Measurements from ENCODE around the gene CHPT1. TPM values are rescaled to one million over a fixed set of nuclear protein-coding genes. Genes with fewer than 3 reads are reported as not detected.

CHPT1 gene
- total RNA-seq, 4 donors from 2014 or later: 87.7 to 119 (median 98.6) TPM

GRCh38 chr12:101713059-101713682 is 15.7 kb downstream of the CHPT1 start:
- no peak for TF ChIP-seq CTCF (IDR thresholded peaks at IDR 0.05; ENCODE audit: low read depth)

- TF ChIP-seq CTCF (IDR thresholded peaks at IDR 0.05; ENCODE audit: low read depth): no peak
These were observed 16.5 kb downstream of the CHPT1 start for GRCh38 chr12:101713930-101714329.

- no peak for TF ChIP-seq CTCF (IDR thresholded peaks at IDR 0.05; ENCODE audit: low read depth)
These were observed 17.5 kb downstream of the CHPT1 start for GRCh38 chr12:101714877-101715444.

- no peak for TF ChIP-seq CTCF (IDR thresholded peaks at IDR 0.05; ENCODE audit: low read depth)
These were observed 22.1 kb downstream of the CHPT1 start for GRCh38 chr12:101719566-101719965.

DNA sequence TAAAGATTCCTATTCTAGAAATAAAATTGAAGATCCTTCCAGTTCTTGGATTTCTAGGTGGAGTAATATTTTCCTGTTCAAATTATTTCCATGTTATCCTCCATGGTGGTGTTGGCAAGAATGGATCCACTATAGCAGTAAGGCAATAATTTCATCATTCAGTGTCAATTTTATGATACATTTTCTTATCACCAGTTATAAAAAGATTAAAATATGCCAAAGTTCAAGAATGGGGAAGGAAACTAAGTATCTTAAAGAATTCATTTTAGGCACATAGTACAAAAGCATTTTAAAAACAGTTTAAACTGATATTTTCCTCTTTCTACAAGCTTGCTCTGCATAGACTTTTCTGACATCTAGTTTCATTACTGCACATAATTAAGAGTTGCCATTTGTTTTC is 22.7 kb downstream of the CHPT1 start:
- TF ChIP-seq CTCF (IDR thresholded peaks at IDR 0.05; ENCODE audit: low read depth): no peak

- TF ChIP-seq CTCF (IDR thresholded peaks at IDR 0.05; ENCODE audit: low read depth): no peak
These were observed 25.0 kb downstream of the CHPT1 start for GRCh38 chr12:101722392-101722791.

DNA sequence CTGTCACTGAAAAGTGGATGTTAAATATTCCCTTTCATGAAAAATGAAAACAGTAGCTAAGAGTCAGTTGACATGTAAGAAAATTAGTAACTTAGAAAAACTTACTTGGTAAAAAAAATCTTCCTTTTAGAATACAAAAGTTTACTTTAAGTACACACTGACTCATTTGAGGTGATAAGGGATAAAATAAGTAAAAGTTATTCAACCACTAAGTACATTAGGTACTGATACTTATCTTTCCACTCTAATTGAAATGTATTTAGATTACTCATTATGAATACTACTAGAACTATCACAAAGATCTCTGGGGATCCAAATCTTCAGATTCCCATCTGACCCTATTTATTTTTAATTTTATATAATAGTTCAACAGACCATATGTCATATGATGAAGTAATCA is 29.7 kb downstream of the CHPT1 start:
- no peak for TF ChIP-seq CTCF (IDR thresholded peaks at IDR 0.05; ENCODE audit: low read depth)

All from subcutaneous adipose tissue (tissue), 4 donors.